Transverse colon (tissue), 3 donors: ENCODE measurements around the gene SUCLG1.

Experiments
- CTCF ChIP-seq, 5 experiments: fragments of 200-600 bp in 3 of 5; fragments of 450-650 bp in 2 of 5; sonication (generic) in 3 of 5; IDR thresholded peaks; 1 replicate in 2 of 5; 2 replicates in 3 of 5; pipeline ENCODE4 v1.5.1; 2016 to 2017; ENCODE audit warnings: antibody characterized with exemption in 5 of 5, inconsistent platforms in 3 of 5, mild to moderate bottlenecking in 2 of 5, moderate library complexity in 1 of 5
- EP300 ChIP-seq: sonication (generic); formaldehyde crosslinking; IDR thresholded peaks from one replicate; pipeline ENCODE4 v1.6.1; 2017; ENCODE audit warnings: antibody characterized with exemption, low read depth
- POLR2A ChIP-seq: fragments of 450-650 bp; IDR thresholded peaks from one replicate; pipeline ENCODE4 v1.6.1; 2016; ENCODE audit warnings: antibody characterized with exemption, mild to moderate bottlenecking, moderate library complexity

GRCh38 chr2:84409531-84409930 lies 49.5 kb downstream of the SUCLG1 start:
- no peak for TF ChIP-seq CTCF (IDR thresholded peaks at IDR 0.05)
- no peak for TF ChIP-seq POLR2A
- TF ChIP-seq EP300: no peak
